NCI-H526 treated with DMSO at 0.1 percent for 48 hours (cell line): ENCODE measurements around the gene NCK2.

Experiments used
- DNase-seq: peaks from one replicate; lab custom pipeline; 2025; lab: John Stamatoyannopoulos, UW

Gene NCK2

GRCh38 chr2:105928086-105928485, 183.4 kb downstream of the NCK2 start:
- DNase-seq = no peak

GRCh38 chr2:105928563-105928962, 183.9 kb downstream of the NCK2 start:
- DNase-seq = no peak

- DNase-seq = no peak
Observed at GRCh38 chr2:105929516-105929915, 184.8 kb downstream of the NCK2 start.

DNA sequence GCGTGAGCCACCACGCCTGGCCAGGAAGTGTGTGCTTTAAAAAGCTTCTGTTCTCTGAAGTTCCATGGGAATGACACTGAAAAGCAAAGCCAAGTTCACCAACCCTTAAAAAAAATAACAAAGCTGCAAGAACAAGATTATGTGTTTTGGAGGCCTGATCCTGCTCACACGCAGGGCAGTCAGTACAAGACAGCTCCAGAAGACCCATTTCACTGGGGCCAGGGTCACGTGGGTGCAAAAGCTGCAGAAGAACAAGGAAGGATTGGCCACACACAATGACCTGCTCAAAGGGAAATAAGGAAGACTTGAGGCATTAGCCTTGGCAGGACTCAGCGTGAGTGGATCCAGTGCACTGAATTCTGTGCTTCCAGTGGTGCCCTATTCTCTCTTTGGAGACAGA, 187.9 kb downstream of the NCK2 start:
- no peak for DNase-seq

GRCh38 chr2:105933906-105934305, 189.2 kb downstream of the NCK2 start:
- DNase-seq = no peak

DNA sequence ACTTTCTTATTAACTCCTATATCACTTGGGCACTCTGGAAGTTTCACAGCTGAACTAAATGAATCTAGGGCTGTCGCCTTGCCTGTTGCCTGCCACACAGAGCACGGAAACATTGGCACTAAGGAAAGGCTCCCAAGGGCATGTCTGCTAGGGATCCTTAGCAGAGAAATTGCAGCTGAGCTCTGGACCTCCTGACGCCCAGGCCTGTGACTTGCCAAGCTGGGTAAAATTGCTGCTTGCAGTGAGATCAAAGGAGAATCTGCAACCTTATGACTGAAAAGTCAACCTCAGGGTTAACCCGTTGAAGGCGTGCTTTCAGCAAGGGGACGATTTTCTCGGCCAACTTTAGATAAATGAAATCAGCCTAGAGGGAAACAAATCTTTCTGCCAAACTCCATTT, 189.8 kb downstream of the NCK2 start:
- DNase-seq = no peak

GRCh38 chr2:105935063-105935462, 190.4 kb downstream of the NCK2 start:
- DNase-seq = no peak

DNA sequence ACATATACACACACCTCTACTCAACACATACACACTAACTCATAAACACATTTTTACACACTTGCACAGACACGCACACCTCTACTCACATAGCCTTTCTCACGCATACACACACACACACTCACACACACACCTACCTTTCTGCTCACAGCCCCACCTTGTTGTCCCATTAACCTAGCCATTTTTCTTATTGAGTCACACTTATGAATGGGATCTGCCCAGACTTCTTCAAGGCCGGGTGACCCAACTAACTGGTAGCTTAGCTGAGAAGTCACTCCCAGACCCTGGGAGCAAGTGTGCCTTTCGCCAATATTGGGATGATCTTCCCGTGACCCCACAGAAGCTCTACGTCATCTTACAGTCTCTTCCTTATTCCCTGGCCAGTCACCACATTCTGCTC, 192.2 kb downstream of the NCK2 start:
- no peak for DNase-seq

DNA sequence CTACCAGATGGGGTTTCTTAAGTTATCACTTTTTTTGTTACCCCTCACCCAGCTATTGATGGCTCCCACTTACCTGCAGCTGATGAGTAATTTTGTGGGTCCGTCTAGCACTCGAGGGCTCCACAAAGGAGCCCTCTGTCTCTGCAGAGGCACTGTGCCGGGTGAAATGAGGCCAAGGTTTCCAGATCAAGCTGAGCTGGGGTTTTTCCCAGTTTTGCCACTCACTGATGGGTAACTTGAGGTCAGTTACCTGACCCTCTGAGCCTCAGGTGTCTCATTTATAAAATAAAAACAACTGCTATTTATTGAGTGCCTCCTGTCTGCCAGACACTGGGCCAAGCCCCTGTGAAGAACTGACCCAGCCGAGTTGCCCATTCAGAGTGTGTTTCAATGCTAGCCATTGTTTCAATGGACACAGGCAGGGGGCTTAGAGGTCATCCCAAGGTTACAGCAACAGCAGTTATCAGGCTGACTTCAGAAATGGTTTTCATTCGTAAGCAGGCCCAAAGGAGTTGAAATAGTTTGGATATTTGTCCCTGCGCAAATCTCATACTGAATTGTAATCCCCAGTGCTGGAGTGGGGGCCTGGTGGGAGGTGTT, 192.9 kb downstream of the NCK2 start:
- DNase-seq = no peak
